Heart right ventricle (tissue), 16 donors: ENCODE data around the gene TTF2. TPM values are rescaled to one million over a fixed set of nuclear protein-coding genes. Genes with fewer than 3 reads are reported as not detected.

Experiments
- ATAC-seq, 8 donors: fragments of 200-7000 bp; cut with Tn5 transposase; one replicate each; pipeline ENCODE4 v1.9.1; 2020; ENCODE audit warnings: mild to moderate bottlenecking in 8 of 8, moderate library complexity in 8 of 8, moderate number of reproducible peaks in 1 of 8
- DNase-seq, 2 donors: peaks; one replicate each; pipeline ENCODE4 v3.0.0-alpha.2; 2020
- H3K27ac ChIP-seq, 10 donors: fragments of 200-600 bp; sonication (generic) in 2 of 10; one replicate each; pipeline versions ENCODE4 v1.5.0 to v1.8.0; 2020 to 2022; ENCODE audit warnings: mild to moderate bottlenecking in 3 of 10
- H3K27me3 ChIP-seq, 7 donors: fragments of 200-600 bp; one replicate each; pipeline ENCODE4 v1.8.0; 2021 to 2022; ENCODE audit warnings: mild to moderate bottlenecking in 2 of 7
- H3K36me3 ChIP-seq, 9 donors: fragments of 200-600 bp; sonication (generic) in 1 of 9; one replicate each; pipeline versions ENCODE4 v1.5.0 to v1.8.0; 2020 to 2022; ENCODE audit warnings: mild to moderate bottlenecking in 2 of 9
- H3K4me1 ChIP-seq, 9 donors: fragments of 200-600 bp; sonication (generic) in 1 of 9; one replicate each; pipeline versions ENCODE4 v1.5.0 to v1.8.0; 2020 to 2022; ENCODE audit warnings: mild to moderate bottlenecking in 4 of 9
- H3K4me3 ChIP-seq, 10 donors: fragments of 200-600 bp; sonication (generic) in 2 of 10; one replicate each; pipeline versions ENCODE4 v1.5.0 to v1.8.0; 2020 to 2022; ENCODE audit warnings: mild to moderate bottlenecking in 7 of 10, moderate library complexity in 2 of 10
- H3K9me3 ChIP-seq, 11 donors: fragments of 200-600 bp in 10 of 11; sonication (generic) in 2 of 11; one replicate each; pipeline versions ENCODE4 v1.5.0 to v1.8.0; 2013 to 2022; ENCODE audit warnings: mild to moderate bottlenecking in 2 of 11, control low read depth in 1 of 11, moderate library complexity in 1 of 11
- WGBS, 2 donors: extraction: QIAGEN DNeasy Blood & Tissue Kit; methylation state at CpG; one replicate each; pipeline ENCODE4 v1.1.7; 2013; ENCODE audit warnings: inconsistent platforms in 1 of 2; 5-methylcytosine and 5-hydroxymethylcytosine counted together
- intact Hi-C, 10 donors: fragments of 100-400 bp; cut with DNase I; formaldehyde crosslinking; loops; one replicate each; pipeline versions ENCODE4 v1.11.1 to v1.14.2; 2022
- polyA plus RNA-seq, 2 donors: library from polyadenylated mRNA; stranded (reverse); fragments of 200-250 nt; gene quantifications; one replicate each; pipeline ENCODE4 v1.2.3, GENCODE V29; 2013
- total RNA-seq, 10 donors: library from RNA; stranded (reverse); fragmentation: NEBNext Ultra II Directional in 3 of 10; extraction: Animal tissue kit (Norgen Biotek cat#: 25700) in 3 of 10; gene quantifications; one replicate each; pipeline versions ENCODE4 v1.2.1 to v1.2.4, GENCODE V29; 2021 to 2023
- TF ChIP-seq, protein P1 (sequence below), 9 donors: fragments of 200-600 bp; sonication (generic) in 2 of 9; IDR thresholded peaks; one replicate each; pipeline versions ENCODE4 v1.5.0 to v1.8.0; 2021 to 2022; ENCODE audit warnings: antibody characterized with exemption in 9 of 9, mild to moderate bottlenecking in 5 of 9, moderate library complexity in 1 of 9
- donor health status: Arrhythmogenic right ventricular cardiomyopathy.
- donor health status: ischemic (EF 13 %, LVEDD 7.1; RV severe dilation, severe dysfunction).
- donor health status: healthy with polysubstance abuse.
- donor health status: DM: no; HTN: yes; CAD: no.
- donor health status: DM: no; HTN: no; CAD: no.
- donor health status: ischemic (EF 25% LVEDD 6.9; RV normal size, moderate dysfunction).
- donor health status: ischemic (EF 25% LVEDD 5.7; RV mildly dilated, moderate dysfunction).
- donor health status: healthy.
- donor health status: DM: yes; HTN: yes; CAD: no.
- donor health status: Ischemic cardiomyopathy.
- donor health status: ischemic (EF 35%, LVEDD 5.7; RV mildly dilated, moderate dysfunction).
- donor health status: nonischemic (EF 11% LVEDD 7.7; RV severe dilation, severe dysfunction).
- donor health status: DM: yes; HTN: yes; CAD: no.
- donor health status: PGD.
- donor health status: ischemic (EF 29% LVEDD 5.4; RV normal size, mild dysfunction).
- donor health status: nonischemic (EF 23%, LVEDD 6.1; RV moderate dilation, normal function).

Gene TTF2
- total and polyA plus RNA-seq, 12 donors: 2.0 to 19.0 (median 9.5) TPM

DNA sequence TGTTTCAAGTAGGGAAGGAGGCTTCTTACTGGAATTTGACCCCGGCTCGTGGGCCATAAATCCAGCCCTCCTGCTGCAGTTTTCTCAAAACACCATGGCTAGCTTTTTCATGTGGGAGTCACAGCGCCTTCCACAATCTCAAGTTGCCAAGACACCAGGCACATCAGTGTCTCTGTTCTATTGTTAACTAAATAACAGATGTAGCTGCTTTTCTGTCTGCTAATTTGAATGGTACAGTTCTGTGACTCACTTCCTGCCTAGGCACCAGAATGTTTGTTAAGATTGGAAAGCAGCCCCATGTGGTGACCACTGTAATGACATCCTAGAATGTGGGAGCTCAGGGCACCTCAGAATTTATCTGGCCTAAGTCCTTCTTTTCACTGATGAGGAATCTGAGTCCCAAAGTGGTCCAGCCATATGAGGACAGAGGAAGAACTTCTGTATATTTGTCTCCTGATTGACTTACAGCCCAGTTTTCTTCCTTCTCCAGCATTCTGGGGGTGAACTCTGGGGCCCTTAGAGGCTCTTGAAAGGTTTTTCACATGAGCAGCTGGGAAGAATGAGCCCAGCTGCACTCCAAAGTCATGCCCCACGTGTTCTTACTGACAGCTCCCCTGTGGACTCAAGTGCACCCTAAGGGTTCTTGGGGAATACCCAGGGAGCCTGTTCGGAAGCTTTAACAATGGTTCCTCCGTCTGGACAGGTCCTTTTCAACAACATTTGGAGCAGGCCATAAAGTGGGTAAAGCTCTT is 33.9 kb downstream of the TTF2 start:
- Histone ChIP-seq H3K9me3 (no peaks in the 10 kb centered on the region), H3K4me1 (peaks cover 0 to 29% (median 22%) of the 10 kb centered on the region in 9 donors), H3K27me3 (no peaks in the 10 kb centered on the region), H3K27ac (peak overlapping the region in 4 of 10 donors; percentile 2 to 56 (median 14)), H3K36me3 (peaks cover 0 to 100% (median 0%) of the 10 kb centered on the region in 9 donors), H3K4me3 (no peak overlapping the region)
- DNase-seq (no peak), ATAC-seq (peak in 2 of 8 donors; percentile 41 to 58)
- intact Hi-C loops: no loop called here
- WGBS, 2 donors: 78 to 85% methylated on average over 6 of the region's 6 CpGs
- TF ChIP-seq, protein P1, sequence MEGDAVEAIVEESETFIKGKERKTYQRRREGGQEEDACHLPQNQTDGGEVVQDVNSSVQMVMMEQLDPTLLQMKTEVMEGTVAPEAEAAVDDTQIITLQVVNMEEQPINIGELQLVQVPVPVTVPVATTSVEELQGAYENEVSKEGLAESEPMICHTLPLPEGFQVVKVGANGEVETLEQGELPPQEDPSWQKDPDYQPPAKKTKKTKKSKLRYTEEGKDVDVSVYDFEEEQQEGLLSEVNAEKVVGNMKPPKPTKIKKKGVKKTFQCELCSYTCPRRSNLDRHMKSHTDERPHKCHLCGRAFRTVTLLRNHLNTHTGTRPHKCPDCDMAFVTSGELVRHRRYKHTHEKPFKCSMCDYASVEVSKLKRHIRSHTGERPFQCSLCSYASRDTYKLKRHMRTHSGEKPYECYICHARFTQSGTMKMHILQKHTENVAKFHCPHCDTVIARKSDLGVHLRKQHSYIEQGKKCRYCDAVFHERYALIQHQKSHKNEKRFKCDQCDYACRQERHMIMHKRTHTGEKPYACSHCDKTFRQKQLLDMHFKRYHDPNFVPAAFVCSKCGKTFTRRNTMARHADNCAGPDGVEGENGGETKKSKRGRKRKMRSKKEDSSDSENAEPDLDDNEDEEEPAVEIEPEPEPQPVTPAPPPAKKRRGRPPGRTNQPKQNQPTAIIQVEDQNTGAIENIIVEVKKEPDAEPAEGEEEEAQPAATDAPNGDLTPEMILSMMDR (IDR thresholded peaks at IDR 0.05): peak in 5 of 9 donors; percentile 4 to 37 (median 23)

DNA sequence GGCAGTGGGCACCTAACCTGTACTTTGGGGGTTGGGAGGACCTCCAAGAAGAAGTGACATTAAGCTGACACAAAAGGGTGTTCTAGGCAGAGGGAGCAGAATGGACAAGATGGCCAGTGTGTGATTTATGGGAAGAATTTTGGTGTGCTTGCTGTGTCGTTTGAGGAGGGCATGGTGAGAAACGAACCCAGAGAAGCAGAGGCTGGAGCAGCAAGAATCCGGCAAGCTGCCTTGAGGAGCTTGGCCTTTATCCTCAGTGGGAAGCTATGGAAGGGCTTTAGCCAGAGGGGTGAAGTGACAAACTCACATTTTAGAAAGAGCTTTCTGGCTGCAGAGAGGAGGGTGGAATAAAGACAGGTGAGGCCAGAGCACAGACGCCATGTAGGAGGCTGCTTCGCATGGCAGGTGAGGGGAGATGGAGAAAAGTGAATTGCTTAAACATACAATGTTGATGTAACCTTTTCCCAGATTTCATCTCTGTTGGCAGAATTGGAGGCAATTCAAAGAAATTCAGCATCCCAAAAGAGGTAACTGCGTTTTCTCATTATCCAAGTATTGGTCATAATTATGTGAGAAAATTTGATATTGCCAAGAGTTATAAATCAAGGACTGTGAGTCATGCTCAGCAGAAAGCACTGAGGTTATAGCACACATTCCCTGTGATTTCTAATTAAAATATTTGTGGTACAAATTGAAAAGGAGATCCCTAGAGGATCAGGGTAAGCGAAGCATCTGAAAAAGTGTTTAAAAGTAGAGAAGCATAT is 34.9 kb downstream of the TTF2 start:
- Histone ChIP-seq H3K9me3 (no peaks in the 10 kb centered on the region), H3K27ac (no peak overlapping the region), H3K27me3 (no peaks in the 10 kb centered on the region), H3K4me1 (peaks cover 0 to 29% (median 22%) of the 10 kb centered on the region in 9 donors), H3K4me3 (no peak overlapping the region), H3K36me3 (peaks cover 0 to 100% (median 0%) of the 10 kb centered on the region in 9 donors)
- TF ChIP-seq, protein P1 (IDR thresholded peaks at IDR 0.05): no peak
- WGBS, 2 donors: 97% methylated on average over 7 of the region's 7 CpGs
- intact Hi-C loops: no loop called here
- no peak for ATAC-seq
- DNase-seq: no peak

DNA sequence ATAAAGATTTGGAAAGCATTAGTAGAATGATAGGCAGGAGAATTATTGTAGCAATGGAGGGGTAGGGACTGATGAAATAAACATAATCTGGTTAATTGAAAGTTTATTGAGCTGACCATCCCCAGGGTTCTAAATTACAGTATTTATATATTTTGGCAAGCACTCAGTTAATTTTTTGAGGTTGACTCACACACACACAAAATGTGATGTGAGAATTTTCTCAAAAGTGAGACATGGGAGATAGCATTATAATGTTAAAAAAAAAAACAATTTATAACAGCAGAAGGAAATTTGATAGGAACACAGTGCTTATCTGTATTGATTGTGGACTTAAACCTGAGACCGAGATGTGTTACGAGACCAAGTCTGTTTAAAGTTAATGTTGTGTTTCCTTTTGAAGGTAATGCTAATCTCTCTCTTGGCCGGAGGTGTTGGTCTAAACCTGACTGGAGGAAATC is 36.9 kb downstream of the TTF2 start:
- Histone ChIP-seq H3K36me3 (peaks cover 0 to 98% (median 0%) of the 10 kb centered on the region in 9 donors), H3K4me1 (peaks cover 0 to 31% (median 22%) of the 10 kb centered on the region in 9 donors), H3K9me3 (no peaks in the 10 kb centered on the region), H3K4me3 (no peak overlapping the region), H3K27ac (no peak overlapping the region), H3K27me3 (no peaks in the 10 kb centered on the region)
- intact Hi-C loops: no loop called here
- DNase-seq (no peak), ATAC-seq (no peak)
- WGBS, 2 donors: 92 to 93% methylated on average over 3 of the region's 3 CpGs
- TF ChIP-seq, protein P1 (IDR thresholded peaks at IDR 0.05): no peak

DNA sequence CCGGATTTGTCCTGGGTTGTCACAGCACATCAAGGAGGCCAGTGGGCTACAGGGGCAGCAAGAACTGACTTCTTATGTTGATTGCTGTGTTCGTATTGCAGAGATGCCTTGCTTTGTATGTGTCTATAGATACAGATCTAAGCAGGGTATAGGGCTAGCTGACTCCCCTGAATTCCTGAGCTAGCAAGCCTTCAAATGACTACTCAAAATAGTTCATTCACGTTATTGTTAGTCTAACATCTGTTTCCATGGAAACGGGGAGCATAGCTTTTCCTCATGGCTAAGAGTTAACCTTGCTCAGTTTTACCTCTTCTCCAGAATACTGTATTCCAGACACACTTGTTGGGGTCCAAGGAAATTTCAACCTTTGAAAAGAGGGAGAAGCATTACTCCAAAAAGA is 37.3 kb downstream of the TTF2 start:
- Histone ChIP-seq H3K4me1 (peaks cover 0 to 26% (median 17%) of the 10 kb centered on the region in 9 donors), H3K27me3 (no peaks in the 10 kb centered on the region), H3K27ac (no peak overlapping the region), H3K36me3 (peaks cover 0 to 98% (median 0%) of the 10 kb centered on the region in 9 donors), H3K9me3 (no peaks in the 10 kb centered on the region), H3K4me3 (no peak overlapping the region)
- DNase-seq (no peak), ATAC-seq (no peak)
- 78 to 80% methylated on average over 4 of the region's 4 CpGs for WGBS, 2 donors
- TF ChIP-seq, protein P1 (IDR thresholded peaks at IDR 0.05): no peak
- intact Hi-C loops: no loop called here
